Measurements from ENCODE around the gene DYRK1B. TPM values are rescaled to one million over a fixed set of nuclear protein-coding genes. Genes with fewer than 3 reads are reported as not detected.

DYRK1B gene
- total and polyA plus RNA-seq, 2 donors (not counting 1 experiment from before 2014, with no cell fraction given) = 26.1 to 36.6 TPM

DNA sequence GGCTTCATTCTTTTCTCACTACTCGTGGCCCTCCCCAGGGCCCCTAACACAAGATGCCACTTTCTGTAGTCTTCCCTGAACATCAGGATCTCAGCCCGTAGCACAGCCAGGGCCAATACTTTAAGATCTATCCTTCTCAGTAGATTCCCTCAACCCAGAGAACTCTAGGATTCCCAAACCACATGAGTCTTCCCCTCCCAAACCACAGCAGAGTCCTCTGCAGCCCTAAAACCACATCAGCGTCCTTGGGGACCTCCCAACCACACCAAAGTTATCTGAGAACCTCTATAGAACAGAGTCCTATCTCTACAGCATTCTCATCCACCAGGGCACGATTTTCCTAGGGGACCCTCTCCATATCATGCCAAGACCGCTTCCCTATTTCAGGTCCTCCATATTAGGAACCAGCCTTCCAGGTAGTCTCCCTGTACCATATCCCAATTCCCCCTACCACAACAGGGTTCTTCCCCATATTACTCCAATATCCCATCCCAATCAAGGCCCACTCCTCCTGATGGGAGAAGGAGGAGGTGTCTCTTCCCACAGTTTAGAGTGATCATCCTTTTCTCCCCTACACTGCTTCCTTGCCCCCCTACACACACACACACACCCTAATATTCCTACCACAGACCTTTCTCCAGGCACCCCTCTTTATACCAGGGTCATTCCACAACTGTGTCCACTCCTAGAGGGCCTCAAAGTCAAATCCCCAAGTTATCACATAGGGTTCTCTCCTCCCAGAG, 1.4 kb downstream of the DYRK1B start:
- peaks cover 37% of the 10 kb centered on the region for H3K4me1 Mint-ChIP-seq
- Histone ChIP-seq H3K4me3 (ENCODE audit: control extremely low read depth in 1 of 5, extremely low read depth in 1 of 5, insufficient read depth in 1 of 5, low read depth in 2 of 5, low read length in 4 of 5) (peak overlapping the region in 4 of 5 experiments; percentile 92 to 100 (median 98)), H2AFZ (ENCODE audit: insufficient read depth, low read depth, low read length, poor library complexity, severe bottlenecking) (peak overlapping the region; percentile 94)

More for the DNA sequence above, 1.4 kb downstream of the DYRK1B start:
- Histone ChIP-seq H3K4me1 (ENCODE audit: control insufficient read depth in 2 of 2, insufficient read depth in 2 of 2, low read length in 2 of 2) (peaks cover 16 to 36% of the 10 kb centered on the region in 2 donors), H3K27me3 (replicated peaks in 1 of 4; ENCODE audit: control extremely low read depth in 1 of 4, control insufficient read depth in 3 of 4, insufficient read depth in 4 of 4, low read length in 3 of 4) (no peaks in the 10 kb centered on the region), H3K27ac (ENCODE audit: low read length in 2 of 2) (peak overlapping the region; percentile 94 to 99), H3K9ac (ENCODE audit: low read length) (peak overlapping the region; percentile 100), H3K4me2 (replicated peaks; ENCODE audit: low read depth, low read length, poor library complexity, severe bottlenecking) (peak overlapping the region; percentile 99), H3K79me2 (ENCODE audit: control insufficient read depth, insufficient read depth, low read length) (peaks cover 36% of the 10 kb centered on the region), H4K20me1 (ENCODE audit: control insufficient read depth, insufficient read depth, low read length, poor library complexity, severe bottlenecking) (peaks cover 32% of the 10 kb centered on the region), H3K36me3 (replicated peaks in 1 of 2; ENCODE audit: control extremely low read depth in 1 of 2, control insufficient read depth in 1 of 2, extremely low read depth in 1 of 2, insufficient read depth in 2 of 2, low read length in 1 of 2) (peaks cover 2 to 71% of the 10 kb centered on the region in 2 experiments), H3K9me3 (ENCODE audit: control extremely low read depth in 1 of 3, control insufficient read depth in 2 of 3, insufficient read depth in 1 of 3, low read length in 2 of 3) (no peaks in the 10 kb centered on the region)
- TF ChIP-seq EZH2 (IDR thresholded peaks at IDR 0.05; ENCODE audit: borderline replicate concordance, insufficient read depth, low read depth, low read length, poor library complexity, severe bottlenecking) (no peak), CTCF (IDR thresholded peaks at IDR 0.05) (no peak)
- POLR2A ChIA-PET = no interaction called here
- peak overlapping the region; percentile 87 for H3K4me3 Mint-ChIP-seq
- ATAC-seq (ENCODE audit: low read depth) = no peak
- WGBS (ENCODE audit: insufficient coverage) = 40% methylated on average over 5 of the region's 5 CpGs
- no peaks in the 10 kb centered on the region for H3K9me3 Mint-ChIP-seq (ENCODE audit: insufficient read depth)
- intact Hi-C loops (cut with micrococcal nuclease) = loop anchor here (1.0 to 10.0 kb wide), 5 partner anchors 8 to 745 kb away; partner anchors contain the start of genes FBL, PSMC4, SHKBP1 and SUPT5H
- CTCF ChIA-PET = interaction anchor here (1.1 to 2.1 kb wide), 2 partner anchors 7 to 12 kb away, joined by 3 to 47 read pairs; partner anchors contain the start of gene FBL
- H3K27me3 Mint-ChIP-seq = no peaks in the 10 kb centered on the region
- H3K27ac Mint-ChIP-seq = peak overlapping the region; percentile 89
- no peak for DNase-seq
